ENCODE results near the gene ASH1L.
A peak's percentile ranks its signal among the peaks of the same experiment; 100 is the strongest.
"Not testable (repeated sequence)": the region's sequence is repeated elsewhere in the genome, so short reads cannot be mapped to it uniquely, and the experiment has no call there.

Gene ASH1L

GRCh38 chr1:155433128-155433830 is 129.3 kb downstream of the ASH1L start:
- DNase-seq = not testable (repeated sequence)

- no peak for DNase-seq
These were observed 138.5 kb downstream of the ASH1L start for GRCh38 chr1:155424091-155424490.

GRCh38 chr1:155420788-155421187 is 141.8 kb downstream of the ASH1L start:
- DNase-seq = no peak

GRCh38 chr1:155411840-155412239 is 150.8 kb downstream of the ASH1L start:
- not testable (repeated sequence) for DNase-seq

GRCh38 chr1:155410931-155411330 is 151.7 kb downstream of the ASH1L start:
- DNase-seq = no peak

- no peak for DNase-seq
These were observed 165.6 kb downstream of the ASH1L start for GRCh38 chr1:155396874-155397476.

- no peak for DNase-seq
These were observed 169.6 kb downstream of the ASH1L start for GRCh38 chr1:155392898-155393411.

- DNase-seq = no peak
These were observed 172.8 kb downstream of the ASH1L start for GRCh38 chr1:155389826-155390225.

GRCh38 chr1:155385836-155386235 is 176.8 kb downstream of the ASH1L start:
- not testable (repeated sequence) for DNase-seq

GRCh38 chr1:155383406-155383805 is 179.2 kb downstream of the ASH1L start:
- no peak for DNase-seq

GRCh38 chr1:155379631-155380090 is 182.9 kb downstream of the ASH1L start:
- DNase-seq = no peak

GRCh38 chr1:155379180-155379579 is 183.4 kb downstream of the ASH1L start:
- no peak for DNase-seq

GRCh38 chr1:155360051-155360450 is 202.6 kb downstream of the ASH1L start:
- no peak for DNase-seq

- DNase-seq = no peak
These were observed 210.0 kb downstream of the ASH1L start for GRCh38 chr1:155352631-155353030.

- no peak for DNase-seq
These were observed 219.8 kb downstream of the ASH1L start for GRCh38 chr1:155342842-155343241.

GRCh38 chr1:155339515-155340097 is 223.0 kb downstream of the ASH1L start:
- DNase-seq = no peak

GRCh38 chr1:155334962-155335361 is 227.6 kb downstream of the ASH1L start:
- DNase-seq = no peak

- peak in 1 of 5 experiments; percentile 27 for DNase-seq
These were observed 232.5 kb downstream of the ASH1L start for GRCh38 chr1:155329980-155330598.

GRCh38 chr1:155328856-155329255 is 233.7 kb downstream of the ASH1L start:
- not testable (repeated sequence) for DNase-seq

GRCh38 chr1:155327981-155328380 is 234.6 kb downstream of the ASH1L start:
- no peak for DNase-seq

- DNase-seq = no peak
These were observed 236.0 kb downstream of the ASH1L start for GRCh38 chr1:155326631-155327037.

- peak in 1 of 5 experiments; percentile 21 for DNase-seq
These were observed 236.5 kb downstream of the ASH1L start for GRCh38 chr1:155326020-155326526.

GRCh38 chr1:155325603-155325893 is 237.1 kb downstream of the ASH1L start:
- DNase-seq = no peak
